DOHH2 (cell line): ENCODE data around the gene PRRC2B.

Experiments
- CTCF ChIP-seq: fragments of 200-600 bp; sonication (generic); IDR thresholded peaks from one replicate; pipeline ENCODE4 v1.5.1; 2014; ENCODE audit warnings: antibody characterized with exemption, mild to moderate bottlenecking, low read depth, low read length; ENCODE audit not compliant: poor library complexity, severe bottlenecking
- EZH2phosphoT487 ChIP-seq: fragments of 200-600 bp; sonication (generic); IDR thresholded peaks from 2 replicates; pipeline ENCODE4 v1.6.1; 2017; ENCODE audit warnings: borderline replicate concordance, mild to moderate bottlenecking, antibody characterized with exemption, low read length, moderate library complexity, mixed read lengths

GRCh38 chr9:131379056-131379455, 14.8 kb upstream of the PRRC2B start:
- TF ChIP-seq CTCF: no peak
- TF ChIP-seq EZH2phosphoT487: no peak
